HG02610 (cell line): ENCODE measurements around the gene MPRIP.

Experiments
- ATAC-seq: cut with Tn5 transposase; IDR thresholded peaks from one replicate; pipeline ENCODE4 v1.9.1; 2021; ENCODE audit warnings: mild to moderate bottlenecking, moderate library complexity; ENCODE audit not compliant: unreplicated experiment

The MPRIP gene

GRCh38 chr17:17066021-17066420 is 23.8 kb downstream of the MPRIP start:
- ATAC-seq: no peak

- no peak for ATAC-seq
These were observed 25.0 kb downstream of the MPRIP start for GRCh38 chr17:17067257-17067656.

GRCh38 chr17:17069849-17070248 is 27.6 kb downstream of the MPRIP start:
- no peak for ATAC-seq

GRCh38 chr17:17070931-17071330 is 28.7 kb downstream of the MPRIP start:
- ATAC-seq: no peak

- no peak for ATAC-seq
These were observed 29.5 kb downstream of the MPRIP start for GRCh38 chr17:17071531-17072360.

GRCh38 chr17:17072546-17072945 is 30.3 kb downstream of the MPRIP start:
- no peak for ATAC-seq

GRCh38 chr17:17073030-17073564 is 30.8 kb downstream of the MPRIP start:
- no peak for ATAC-seq

GRCh38 chr17:17073581-17074403 is 31.5 kb downstream of the MPRIP start:
- ATAC-seq: no peak

- ATAC-seq: no peak
These were observed 33.0 kb downstream of the MPRIP start for GRCh38 chr17:17075125-17075781.

GRCh38 chr17:17076066-17076465 is 33.8 kb downstream of the MPRIP start:
- no peak for ATAC-seq

GRCh38 chr17:17077101-17077500 is 34.8 kb downstream of the MPRIP start:
- no peak for ATAC-seq

GRCh38 chr17:17077861-17078732 is 35.8 kb downstream of the MPRIP start:
- ATAC-seq: no peak

GRCh38 chr17:17078832-17079231 is 36.6 kb downstream of the MPRIP start:
- ATAC-seq: no peak

- no peak for ATAC-seq
These were observed 37.1 kb downstream of the MPRIP start for GRCh38 chr17:17079336-17079735.

- no peak for ATAC-seq
These were observed 37.5 kb downstream of the MPRIP start for GRCh38 chr17:17079761-17080160.

- no peak for ATAC-seq
These were observed 37.9 kb downstream of the MPRIP start for GRCh38 chr17:17080181-17080631.

- ATAC-seq: no peak
These were observed 38.5 kb downstream of the MPRIP start for GRCh38 chr17:17080781-17081180.

GRCh38 chr17:17081304-17081940 is 39.2 kb downstream of the MPRIP start:
- no peak for ATAC-seq

GRCh38 chr17:17082878-17083277 is 40.6 kb downstream of the MPRIP start:
- no peak for ATAC-seq
